ENCODE results near the gene GRID2. TPM values are rescaled to one million over a fixed set of nuclear protein-coding genes. Genes with fewer than 3 reads are reported as not detected.

The GRID2 gene
- total RNA-seq, 1 experiment from 2014 or later, result not detected

- CTCF ChIA-PET, result no interaction called here
- no TSS peak for BruUV-seq (replicated peaks)
These were observed 1099.8 kb downstream of the GRID2 start for GRCh38 chr4:93403571-93403970.

GRCh38 chr4:93407493-93408275 is 1103.9 kb downstream of the GRID2 start:
- H3K4me3 Mint-ChIP-seq (ENCODE audit: unreplicated experiment), result no peak overlapping the region
- H3K27ac Mint-ChIP-seq (ENCODE audit: unreplicated experiment), result no peak overlapping the region
- Histone ChIP-seq H3K4me3 (ENCODE audit: low read depth, low read length) (no peak overlapping the region), H3K36me3 (ENCODE audit: control insufficient read depth, insufficient read depth, low read length) (no peaks in the 10 kb centered on the region), H3K27me3 (replicated peaks; ENCODE audit: control insufficient read depth, insufficient read depth, low read length) (no peaks in the 10 kb centered on the region), H3K4me1 (no peaks in the 10 kb centered on the region), H3K9me3 (no peaks in the 10 kb centered on the region)
- intact Hi-C loops (cut with micrococcal nuclease; ENCODE audit: unreplicated experiment), result no loop called here
- ChIA-PET POLR2A (no interaction called here), CTCF (no interaction called here)
- no peaks in the 10 kb centered on the region for H3K9me3 Mint-ChIP-seq (ENCODE audit: unreplicated experiment)
- H3K27me3 Mint-ChIP-seq (ENCODE audit: insufficient read depth, unreplicated experiment), result peaks cover 2% of the 10 kb centered on the region
- no peak for TF ChIP-seq CTCF (IDR thresholded peaks at IDR 0.05; ENCODE audit: insufficient read depth in 1 of 2, low read depth in 1 of 2, low read length in 1 of 2, severe bottlenecking in 1 of 2, unreplicated experiment in 1 of 2)
- H3K36me3 Mint-ChIP-seq (ENCODE audit: insufficient read depth, unreplicated experiment), result no peaks in the 10 kb centered on the region
- H3K4me1 Mint-ChIP-seq (ENCODE audit: low read depth, unreplicated experiment), result no peaks in the 10 kb centered on the region
- no peak for DNase-seq
- no TSS peak for BruUV-seq (replicated peaks)

More at GRCh38 chr4:93403571-93403970, 1099.8 kb downstream of the GRID2 start:
- Mint-ChIP-seq H3K9me3 (ENCODE audit: unreplicated experiment) (no peaks in the 10 kb centered on the region), H3K4me1 (ENCODE audit: low read depth, unreplicated experiment) (no peaks in the 10 kb centered on the region), H3K4me3 (ENCODE audit: unreplicated experiment) (no peak overlapping the region), H3K36me3 (ENCODE audit: insufficient read depth, unreplicated experiment) (no peaks in the 10 kb centered on the region), H3K27ac (ENCODE audit: unreplicated experiment) (no peak overlapping the region), H3K27me3 (ENCODE audit: insufficient read depth, unreplicated experiment) (peaks cover 2% of the 10 kb centered on the region)
- no peak for DNase-seq
- Histone ChIP-seq H3K4me1 (no peaks in the 10 kb centered on the region), H3K4me3 (ENCODE audit: low read depth, low read length) (no peak overlapping the region), H3K36me3 (ENCODE audit: control insufficient read depth, insufficient read depth, low read length) (no peaks in the 10 kb centered on the region), H3K9me3 (no peaks in the 10 kb centered on the region), H3K27me3 (replicated peaks; ENCODE audit: control insufficient read depth, insufficient read depth, low read length) (no peaks in the 10 kb centered on the region)
- TF ChIP-seq CTCF (IDR thresholded peaks at IDR 0.05; ENCODE audit: insufficient read depth in 1 of 2, low read depth in 1 of 2, low read length in 1 of 2, severe bottlenecking in 1 of 2, unreplicated experiment in 1 of 2), result no peak
- intact Hi-C loops (cut with micrococcal nuclease; ENCODE audit: unreplicated experiment), result no loop called here
- POLR2A ChIA-PET, result no interaction called here

GRCh38 chr4:93409035-93409434 is 1105.3 kb downstream of the GRID2 start:
- intact Hi-C loops (cut with micrococcal nuclease; ENCODE audit: unreplicated experiment), result no loop called here
- POLR2A ChIA-PET, result no interaction called here
- TF ChIP-seq CTCF (IDR thresholded peaks at IDR 0.05; ENCODE audit: insufficient read depth in 1 of 2, low read depth in 1 of 2, low read length in 1 of 2, severe bottlenecking in 1 of 2, unreplicated experiment in 1 of 2), result no peak
- Mint-ChIP-seq H3K27ac (ENCODE audit: unreplicated experiment) (no peak overlapping the region), H3K4me3 (ENCODE audit: unreplicated experiment) (no peak overlapping the region), H3K36me3 (ENCODE audit: insufficient read depth, unreplicated experiment) (no peaks in the 10 kb centered on the region), H3K4me1 (ENCODE audit: low read depth, unreplicated experiment) (no peaks in the 10 kb centered on the region), H3K9me3 (ENCODE audit: unreplicated experiment) (no peaks in the 10 kb centered on the region), H3K27me3 (ENCODE audit: insufficient read depth, unreplicated experiment) (peaks cover 2% of the 10 kb centered on the region)
- Histone ChIP-seq H3K9me3 (no peaks in the 10 kb centered on the region), H3K36me3 (ENCODE audit: control insufficient read depth, insufficient read depth, low read length) (no peaks in the 10 kb centered on the region), H3K27me3 (replicated peaks; ENCODE audit: control insufficient read depth, insufficient read depth, low read length) (no peaks in the 10 kb centered on the region), H3K4me3 (ENCODE audit: low read depth, low read length) (no peak overlapping the region), H3K4me1 (no peaks in the 10 kb centered on the region)
- CTCF ChIA-PET, result no interaction called here
- BruUV-seq (replicated peaks), result no TSS peak
- DNase-seq, result no peak
